HG03095 (cell line): ENCODE measurements around the gene B4GALT5.
"Not testable (repeated sequence)": the region's sequence is repeated elsewhere in the genome, so short reads cannot be mapped to it uniquely, and the experiment has no call there.

Source experiments
- ATAC-seq: cut with Tn5 transposase; IDR thresholded peaks from one replicate; pipeline ENCODE4 v1.9.1; 2021; ENCODE audit warnings: moderate library complexity; ENCODE audit not compliant: unreplicated experiment

B4GALT5 gene, protein sequence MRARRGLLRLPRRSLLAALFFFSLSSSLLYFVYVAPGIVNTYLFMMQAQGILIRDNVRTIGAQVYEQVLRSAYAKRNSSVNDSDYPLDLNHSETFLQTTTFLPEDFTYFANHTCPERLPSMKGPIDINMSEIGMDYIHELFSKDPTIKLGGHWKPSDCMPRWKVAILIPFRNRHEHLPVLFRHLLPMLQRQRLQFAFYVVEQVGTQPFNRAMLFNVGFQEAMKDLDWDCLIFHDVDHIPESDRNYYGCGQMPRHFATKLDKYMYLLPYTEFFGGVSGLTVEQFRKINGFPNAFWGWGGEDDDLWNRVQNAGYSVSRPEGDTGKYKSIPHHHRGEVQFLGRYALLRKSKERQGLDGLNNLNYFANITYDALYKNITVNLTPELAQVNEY

GRCh38 chr20:49713753-49714712 lies at the start of gene B4GALT5:
Gene B4GALT5 (minus strand): TSS chr20:49713878. CDS start chr20:49713690, 188 bp downstream.
- ATAC-seq = peak; percentile 71

GRCh38 chr20:49762940-49763766 lies 49.5 kb upstream of the B4GALT5 start:
- no peak for ATAC-seq

DNA sequence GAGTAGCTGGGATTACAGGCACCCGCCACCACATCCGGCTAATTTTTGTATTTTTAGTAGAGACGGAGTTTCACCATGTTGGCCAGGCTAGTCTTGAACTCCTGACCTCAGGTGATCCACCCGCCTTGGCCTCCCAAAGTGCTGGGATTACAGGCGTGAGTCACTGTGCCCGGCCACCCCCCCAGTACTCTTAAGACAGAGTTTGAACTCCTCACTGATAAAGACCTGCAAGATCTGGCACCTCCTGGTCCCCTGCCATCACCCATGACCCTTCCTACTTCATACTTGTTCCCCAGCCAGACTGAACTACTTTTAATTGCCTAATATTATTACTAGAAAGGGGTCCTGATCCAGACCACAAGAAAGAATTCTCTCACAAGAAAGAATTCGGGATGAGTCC lies 48.2 kb upstream of the B4GALT5 start:
- not testable (repeated sequence) for ATAC-seq

DNA sequence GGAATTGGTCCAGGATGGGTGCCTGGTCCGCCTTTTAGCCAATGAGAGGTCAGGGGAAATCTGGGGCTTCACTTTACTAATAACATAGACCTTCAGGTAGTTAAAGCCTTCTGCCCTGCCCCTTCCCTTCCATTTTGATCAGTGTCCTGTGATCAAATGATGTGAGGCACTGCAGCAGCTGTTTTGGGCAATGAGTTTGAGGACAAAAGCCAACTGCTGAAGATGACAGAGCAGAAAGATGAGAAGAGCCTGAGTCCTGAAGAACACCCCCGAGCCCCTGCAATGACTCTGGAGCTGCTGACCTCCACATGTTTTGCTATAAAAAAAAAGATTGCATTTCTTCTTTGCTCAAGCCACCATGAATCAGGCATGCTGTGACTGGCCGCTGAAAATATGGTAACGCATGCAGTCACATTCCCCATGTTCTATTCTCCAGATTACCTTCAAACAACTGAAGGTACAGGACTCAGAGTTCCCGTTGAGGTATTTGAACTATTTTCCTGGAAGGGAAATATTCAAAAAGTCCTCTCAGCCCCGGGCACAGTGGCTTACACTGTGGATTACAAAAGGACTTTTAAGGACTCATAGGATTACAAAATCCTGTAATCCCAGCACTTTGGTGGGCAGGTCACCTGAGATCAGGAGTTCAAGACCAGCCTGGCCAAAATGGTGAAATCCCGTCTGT lies 45.7 kb upstream of the B4GALT5 start:
- no peak for ATAC-seq

- no peak for ATAC-seq
These were observed 45.1 kb upstream of the B4GALT5 start for GRCh38 chr20:49758781-49759180.

- no peak for ATAC-seq
These were observed 43.9 kb upstream of the B4GALT5 start for GRCh38 chr20:49757597-49757996.

DNA sequence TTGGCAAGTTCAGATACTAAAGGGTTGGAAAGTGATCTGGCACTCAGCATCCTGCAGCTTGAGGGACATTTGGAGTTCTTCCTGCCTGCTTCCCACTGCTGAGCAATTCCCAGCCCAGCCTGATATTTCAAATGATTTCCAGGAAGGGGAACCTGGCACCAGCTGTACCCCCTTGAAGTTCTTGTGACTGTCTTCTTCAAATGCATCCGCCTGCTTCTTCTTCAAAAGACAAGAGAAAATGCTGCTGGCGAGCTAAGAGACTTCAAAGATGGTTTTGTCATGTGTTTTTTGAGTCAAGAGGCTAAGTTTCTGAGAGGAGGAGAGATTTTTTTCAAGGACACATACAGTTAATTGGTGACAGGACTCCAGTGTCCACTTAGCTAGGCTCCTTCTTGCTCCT lies 42.6 kb upstream of the B4GALT5 start:
- no peak for ATAC-seq

- no peak for ATAC-seq
These were observed 40.9 kb upstream of the B4GALT5 start for GRCh38 chr20:49754596-49754995.

GRCh38 chr20:49753133-49753532 lies 39.5 kb upstream of the B4GALT5 start:
- ATAC-seq = no peak

DNA sequence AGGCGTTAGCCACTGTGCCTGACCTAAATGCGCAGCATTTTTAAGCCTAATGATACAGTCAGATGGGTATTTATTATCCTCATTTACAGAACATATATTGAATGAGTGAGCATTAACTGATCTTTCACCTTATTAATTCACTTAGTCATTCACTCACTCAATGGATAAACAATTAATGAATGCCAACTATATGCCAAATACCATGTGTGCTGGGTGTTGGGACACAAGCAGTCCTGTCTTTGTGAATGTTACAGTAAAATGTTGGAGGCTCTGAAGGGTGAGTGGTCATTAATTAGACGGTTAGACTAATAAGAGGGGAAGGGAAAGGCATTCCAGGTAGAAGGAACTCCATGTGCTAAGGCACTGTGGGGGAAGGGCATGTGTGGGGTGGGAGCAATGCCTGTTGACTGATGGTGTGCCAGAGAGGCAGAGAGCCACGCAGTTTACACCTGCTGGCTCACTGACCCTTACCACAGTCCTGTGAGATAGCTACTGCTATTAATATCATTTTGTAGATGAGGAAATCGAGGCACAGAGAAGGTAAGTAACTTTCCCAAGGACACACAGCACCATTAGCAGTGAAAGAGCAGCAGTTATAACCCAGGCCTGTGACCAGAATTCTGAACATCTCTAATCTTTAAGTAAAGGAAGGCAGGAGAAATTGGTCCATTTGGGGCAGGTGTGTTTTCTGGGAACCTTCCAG lies 38.7 kb upstream of the B4GALT5 start:
- ATAC-seq = no peak

DNA sequence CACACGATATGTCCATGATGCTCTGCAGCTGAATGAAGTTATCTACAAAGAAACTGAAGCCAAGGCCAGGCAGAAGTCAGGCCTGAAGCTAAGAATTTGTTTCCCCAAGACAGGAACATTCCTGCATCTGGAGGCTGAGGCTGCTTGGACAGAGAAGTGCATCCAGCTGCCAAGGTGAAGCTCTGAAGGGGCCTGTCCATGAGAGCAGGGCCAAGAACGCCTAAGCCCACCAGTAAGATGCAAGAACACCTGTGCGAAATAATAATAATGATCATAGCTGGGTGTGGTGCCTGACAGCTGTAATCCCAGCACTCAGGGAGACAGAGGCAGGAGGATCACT lies 37.7 kb upstream of the B4GALT5 start:
- ATAC-seq = no peak

- peak; percentile 65 for ATAC-seq
These were observed 37.1 kb upstream of the B4GALT5 start for GRCh38 chr20:49750611-49751396.

DNA sequence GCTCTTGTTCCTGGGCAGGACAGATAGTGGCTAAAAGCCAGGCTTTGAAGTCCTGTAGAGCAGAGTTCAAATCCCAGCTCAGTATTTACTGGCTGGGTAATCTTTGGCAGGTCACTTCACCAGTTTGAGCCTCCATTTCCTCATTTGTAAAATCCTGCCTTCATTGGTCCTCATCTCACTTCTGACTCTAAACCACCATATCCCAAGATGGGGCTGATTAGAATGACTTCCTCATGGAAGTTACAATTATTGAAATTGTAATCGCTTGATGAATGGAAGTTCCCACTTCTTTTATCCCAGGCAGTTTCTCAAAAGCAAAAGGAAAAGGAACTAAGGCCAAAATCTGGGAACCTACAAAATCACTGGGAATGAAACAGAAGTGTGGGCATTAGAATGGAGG lies 35.9 kb upstream of the B4GALT5 start:
- no peak for ATAC-seq

DNA sequence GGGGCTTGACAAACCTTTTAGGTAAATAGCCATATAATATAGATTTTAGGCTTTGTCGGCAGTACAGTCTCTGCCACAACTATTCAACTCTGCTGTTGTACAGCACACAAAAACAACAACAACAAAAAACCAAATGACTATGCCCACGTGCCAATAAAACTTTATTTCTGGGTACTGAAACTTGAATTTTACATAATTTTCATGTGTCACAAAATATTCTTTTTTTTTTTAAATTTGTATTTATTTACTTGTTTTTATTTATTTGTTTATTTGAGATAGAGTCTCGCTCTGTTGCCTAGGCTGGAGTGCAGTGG lies 34.8 kb upstream of the B4GALT5 start:
- no peak for ATAC-seq

- no peak for ATAC-seq
These were observed 34.2 kb upstream of the B4GALT5 start for GRCh38 chr20:49747707-49748524.

DNA sequence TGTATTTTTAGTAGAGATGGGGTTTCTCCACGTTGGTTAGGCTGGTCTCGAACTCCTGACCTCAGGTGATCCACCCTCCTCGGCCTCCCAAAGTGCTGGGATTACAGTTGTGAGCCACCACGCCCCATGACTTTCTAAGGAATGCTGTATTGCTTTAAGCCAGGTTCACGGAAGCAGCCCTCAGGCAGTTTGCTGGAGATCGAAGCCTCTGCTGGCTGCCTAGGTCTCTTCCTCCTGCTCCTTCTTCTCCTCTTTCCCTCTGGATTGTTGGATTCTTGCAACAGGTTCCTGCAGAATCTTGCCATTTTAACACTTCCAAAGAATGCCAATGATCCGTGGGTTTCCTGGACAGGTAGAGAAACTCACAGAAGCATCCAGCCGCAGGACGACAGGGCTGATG lies 29.3 kb upstream of the B4GALT5 start:
- no peak for ATAC-seq

DNA sequence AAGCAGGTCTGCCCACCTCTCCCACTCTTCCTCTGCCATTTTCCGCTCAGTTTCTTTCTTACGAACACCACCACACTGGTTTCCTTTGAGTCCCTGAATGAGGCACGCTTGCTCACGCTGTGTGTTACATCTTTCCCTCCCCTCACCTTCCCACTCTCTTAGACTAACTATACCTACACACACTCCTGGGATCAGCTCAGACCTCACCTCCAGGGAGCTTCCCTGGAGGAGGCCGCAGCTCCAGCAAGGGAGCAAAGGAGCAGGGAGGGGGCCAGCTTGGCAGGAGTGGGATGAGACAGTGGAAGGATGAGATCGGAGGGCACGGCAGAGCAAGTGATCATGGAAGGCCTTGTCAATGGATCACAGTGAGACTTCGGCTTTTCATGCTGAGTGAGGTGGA lies 28.3 kb upstream of the B4GALT5 start:
- ATAC-seq = no peak

DNA sequence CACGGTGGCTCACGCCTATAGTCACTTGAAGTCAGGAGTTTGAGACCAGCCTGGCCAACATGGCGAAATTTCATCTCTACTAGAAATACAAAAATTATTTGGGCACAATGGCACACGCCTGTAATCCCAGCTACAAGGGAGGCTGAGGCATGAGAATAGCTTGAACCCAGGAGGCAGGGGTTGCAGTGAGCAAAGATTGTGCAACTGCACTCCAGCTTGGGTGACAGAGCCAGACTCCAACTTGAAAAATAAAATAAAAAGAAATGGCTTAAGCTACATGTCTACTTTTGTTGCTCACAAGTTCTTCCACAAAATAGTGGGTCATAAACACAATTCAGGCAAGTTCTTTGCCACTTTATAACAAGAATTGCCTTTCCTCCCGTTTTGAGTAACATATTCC lies 27.1 kb upstream of the B4GALT5 start:
- no peak for ATAC-seq
